Non-pigmented ciliary epithelial cell (primary cell): ENCODE results near the gene GOLGA8J.
"Not testable (repeated sequence)": the region's sequence is repeated elsewhere in the genome, so short reads cannot be mapped to it uniquely, and the experiment has no call there.

ENCODE experiments used
- DNase-seq: peaks from one replicate; pipeline ENCODE4 v3.0.0-alpha.2; 2010; ENCODE audit warnings: low read depth

GOLGA8J gene, protein sequence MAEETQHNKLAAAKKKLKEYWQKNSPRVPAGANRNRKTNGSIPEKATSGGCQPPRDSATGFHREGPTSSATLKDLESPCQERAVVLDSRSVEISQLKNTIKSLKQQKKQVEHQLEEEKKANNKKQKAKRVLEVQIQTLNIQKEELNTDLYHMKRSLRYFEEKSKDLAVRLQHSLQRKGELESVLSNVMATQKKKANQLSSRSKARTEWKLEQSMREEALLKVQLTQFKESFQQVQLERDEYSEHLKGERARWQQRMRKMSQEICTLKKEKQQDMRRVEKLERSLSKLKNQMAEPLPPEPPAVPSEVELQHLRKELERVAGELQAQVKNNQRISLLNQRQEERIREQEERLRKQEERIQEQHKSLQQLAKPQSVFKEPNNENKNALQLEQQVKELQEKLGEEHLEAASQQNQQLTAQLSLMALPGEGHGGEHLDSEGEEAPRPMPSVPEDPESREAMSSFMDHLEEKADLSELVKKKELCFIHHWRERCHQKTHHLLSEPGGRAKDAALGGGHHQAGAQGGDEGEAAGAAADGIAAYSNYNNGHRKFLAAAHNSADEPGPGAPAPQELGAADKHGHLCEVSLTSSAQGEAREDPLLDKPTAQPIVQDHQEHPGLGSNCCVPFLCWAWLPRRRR

GRCh38 chr15:30082655-30083054 is at the start of gene GOLGA8J:
GOLGA8J (plus strand) TSS chr15:30082955; CDS start chr15:30083053, 98 bp downstream.
- not testable (repeated sequence) for DNase-seq

GRCh38 chr15:30033211-30033610 is 49.5 kb upstream of the GOLGA8J start:
- DNase-seq = no peak

DNA sequence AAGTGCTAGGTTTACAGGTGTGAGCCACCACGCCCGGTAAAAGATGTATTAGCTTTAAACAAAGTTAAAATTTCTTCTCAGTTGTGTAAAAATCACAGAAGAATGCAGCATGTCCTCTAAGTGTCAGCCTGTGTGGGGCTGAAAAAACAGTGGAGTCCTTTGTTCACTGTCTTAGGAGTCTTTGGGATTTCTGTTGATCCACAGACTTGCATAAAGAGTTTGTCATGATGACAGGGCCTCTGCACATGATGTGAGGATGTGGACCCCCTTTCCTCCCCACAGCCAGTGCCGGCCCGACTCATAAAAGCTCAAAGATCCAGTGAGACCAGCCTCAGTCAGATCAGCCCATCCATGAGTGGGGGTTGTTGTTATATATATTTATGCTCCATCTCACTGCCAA is 49.0 kb upstream of the GOLGA8J start:
- no peak for DNase-seq

GRCh38 chr15:30036036-30036703 is 46.6 kb upstream of the GOLGA8J start:
- no peak for DNase-seq

DNA sequence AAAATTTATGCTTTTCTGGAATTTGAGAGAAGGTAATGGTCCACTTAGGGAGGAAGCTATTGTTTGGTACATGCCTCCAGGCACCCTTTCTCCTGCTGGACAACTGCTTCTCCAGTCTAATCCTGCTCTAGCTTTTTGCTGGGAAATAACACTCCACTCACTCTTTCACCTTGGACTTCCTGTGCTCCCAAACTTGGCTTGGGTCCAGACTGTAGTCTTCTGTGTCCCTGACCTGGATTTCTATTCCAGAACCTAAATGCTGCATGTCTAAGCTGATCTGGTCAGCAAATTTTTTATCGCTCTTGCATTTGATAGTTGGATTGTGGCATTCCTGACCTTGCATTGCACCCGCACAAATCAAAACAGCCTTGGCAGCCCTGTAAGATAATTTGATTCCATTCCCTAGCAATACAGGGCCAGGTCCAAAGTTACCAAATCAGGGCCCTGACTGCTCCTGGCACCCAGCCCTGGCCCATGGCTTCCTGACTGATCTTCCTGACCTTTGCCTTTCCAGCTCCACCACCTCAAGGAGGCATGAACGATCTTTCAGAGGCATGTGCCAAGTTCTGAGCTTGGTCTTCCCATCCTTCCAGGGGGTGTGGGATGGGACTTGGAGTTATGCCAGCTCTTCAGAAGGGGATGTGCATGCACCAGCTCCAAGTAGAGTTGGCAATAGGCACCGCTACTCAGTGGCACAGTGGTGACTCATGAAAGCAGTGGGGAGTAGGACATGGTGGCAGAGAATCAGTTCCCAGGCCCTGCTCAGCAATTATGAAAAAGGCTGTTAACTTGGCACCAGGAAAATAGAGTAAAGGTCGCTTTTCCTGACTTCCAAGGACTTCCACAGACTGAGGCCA is 43.9 kb upstream of the GOLGA8J start:
- no peak for DNase-seq

DNA sequence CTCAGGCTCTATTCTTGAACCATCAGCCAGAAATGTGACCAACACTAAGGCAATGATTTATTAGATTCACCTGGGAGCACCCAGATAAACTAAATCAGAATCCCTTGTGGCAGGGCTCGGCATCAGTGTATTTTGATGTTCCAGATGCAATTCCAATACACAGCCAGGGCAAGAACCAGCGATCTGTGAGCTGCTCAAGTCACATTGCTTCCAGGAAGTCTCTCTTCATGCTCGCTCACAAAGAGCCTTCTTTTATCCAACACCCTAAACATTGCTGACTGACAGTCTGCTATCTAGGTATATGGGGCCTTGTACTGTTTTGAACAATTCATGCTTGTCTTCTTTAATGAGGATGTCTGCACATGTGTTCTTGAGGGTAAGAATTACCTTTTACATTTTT is 40.9 kb upstream of the GOLGA8J start:
- no peak for DNase-seq

GRCh38 chr15:30042556-30042955 is 40.2 kb upstream of the GOLGA8J start:
- no peak for DNase-seq

GRCh38 chr15:30043211-30043655 is 39.5 kb upstream of the GOLGA8J start:
- no peak for DNase-seq

DNA sequence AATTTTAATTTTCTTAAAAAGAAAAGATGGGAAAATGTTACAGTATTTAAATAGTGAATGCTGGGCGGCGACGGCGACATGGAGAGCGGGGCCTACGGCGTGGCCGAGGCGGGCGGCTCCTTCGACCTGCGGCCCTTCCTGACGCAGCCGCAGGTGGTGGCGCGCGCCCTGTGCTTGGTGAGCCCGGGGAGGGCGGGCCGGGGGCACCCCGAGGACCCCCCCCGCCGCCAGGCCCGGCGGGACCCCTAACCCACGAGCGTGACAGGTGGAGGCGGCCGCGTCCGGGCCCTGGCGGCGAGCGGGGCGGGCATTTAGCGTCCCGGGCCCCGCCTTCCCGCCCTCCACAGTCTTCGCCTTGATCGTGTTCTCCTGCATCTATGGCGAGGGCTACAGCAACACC is 38.4 kb upstream of the GOLGA8J start:
- no peak for DNase-seq

DNA sequence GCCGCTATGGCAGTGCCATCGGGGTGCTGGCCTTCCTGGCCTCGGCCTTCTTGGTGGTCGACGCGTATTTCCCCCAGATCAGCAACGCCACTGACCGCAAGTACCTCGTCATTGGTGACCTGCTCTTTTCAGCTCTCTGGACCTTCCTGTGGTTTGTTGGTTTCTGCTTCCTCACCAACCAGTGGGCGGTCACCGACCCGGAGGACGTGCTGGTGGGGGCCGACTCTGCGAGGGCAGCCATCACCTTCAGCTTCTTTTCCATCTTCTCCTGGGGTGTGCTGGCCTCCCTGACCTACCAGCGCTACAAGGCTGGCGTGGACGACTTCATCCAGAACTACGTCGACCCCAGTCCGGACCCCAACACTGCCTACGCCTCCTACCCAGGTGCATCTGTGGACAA is 37.9 kb upstream of the GOLGA8J start:
- not testable (repeated sequence) for DNase-seq

DNA sequence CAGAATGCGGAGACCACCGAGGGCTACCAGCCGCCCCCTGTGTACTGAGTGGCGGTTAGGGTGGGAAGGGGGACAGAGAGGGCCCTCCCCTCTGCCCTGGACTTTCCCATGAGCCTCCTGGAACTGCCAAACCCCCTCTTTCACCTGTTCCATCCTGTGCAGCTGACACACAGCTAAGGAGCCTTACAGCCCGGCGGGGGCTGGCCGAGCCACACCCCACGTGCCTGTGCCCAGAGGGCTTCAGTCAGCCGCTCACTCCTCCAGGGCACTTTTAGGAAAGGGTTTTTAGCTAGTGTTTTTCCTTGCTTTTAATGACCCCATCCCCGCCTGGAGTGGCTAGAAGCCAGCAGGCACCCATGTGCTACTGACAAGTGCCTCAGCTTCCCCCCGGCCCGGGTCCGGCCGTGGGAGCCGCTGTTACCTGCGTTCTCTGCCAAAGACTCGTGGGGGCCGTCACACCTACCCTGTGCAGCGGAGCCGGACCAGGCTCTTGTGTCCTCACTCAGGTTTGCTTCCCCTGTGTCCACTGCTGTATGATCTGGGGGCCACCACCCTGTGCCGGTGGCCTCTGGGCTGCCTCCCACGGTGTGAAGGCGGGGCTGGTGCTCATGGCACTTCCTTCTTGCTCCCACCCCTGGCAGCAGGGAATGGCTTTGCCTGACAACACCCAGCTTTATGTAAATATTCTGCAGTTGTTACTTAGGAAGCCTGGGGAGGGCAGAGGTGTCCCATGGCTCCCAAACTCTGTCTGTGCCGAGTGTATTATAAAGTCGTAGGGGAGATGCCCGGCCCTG is 37.3 kb upstream of the GOLGA8J start:
- DNase-seq = not testable (repeated sequence)

DNA sequence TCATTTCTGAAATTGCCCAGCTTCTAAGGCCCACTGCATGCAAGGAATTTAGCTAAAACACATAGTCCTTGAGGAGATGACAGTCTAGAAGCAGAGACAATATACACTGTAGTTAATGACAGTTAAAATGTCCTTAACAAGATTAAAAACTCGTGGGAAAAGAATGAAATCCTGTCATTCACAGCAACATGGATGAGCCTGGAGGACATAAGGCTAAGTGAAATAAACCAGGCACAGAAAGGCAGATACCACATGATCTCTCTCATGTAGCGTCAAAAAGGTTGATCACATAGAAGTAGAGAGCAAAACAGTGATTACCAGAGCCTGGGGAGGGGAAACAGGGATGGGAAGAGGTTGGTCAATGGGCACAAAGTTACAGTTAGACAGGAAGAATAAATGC is 36.3 kb upstream of the GOLGA8J start:
- DNase-seq = no peak

GRCh38 chr15:30055604-30056003 is 27.2 kb upstream of the GOLGA8J start:
- DNase-seq = no peak

GRCh38 chr15:30056166-30056565 is 26.6 kb upstream of the GOLGA8J start:
- no peak for DNase-seq

- DNase-seq = no peak
Measured at GRCh38 chr15:30059771-30060170, 23.0 kb upstream of the GOLGA8J start.

- no peak for DNase-seq
Measured at GRCh38 chr15:30062881-30063280, 19.9 kb upstream of the GOLGA8J start.

DNA sequence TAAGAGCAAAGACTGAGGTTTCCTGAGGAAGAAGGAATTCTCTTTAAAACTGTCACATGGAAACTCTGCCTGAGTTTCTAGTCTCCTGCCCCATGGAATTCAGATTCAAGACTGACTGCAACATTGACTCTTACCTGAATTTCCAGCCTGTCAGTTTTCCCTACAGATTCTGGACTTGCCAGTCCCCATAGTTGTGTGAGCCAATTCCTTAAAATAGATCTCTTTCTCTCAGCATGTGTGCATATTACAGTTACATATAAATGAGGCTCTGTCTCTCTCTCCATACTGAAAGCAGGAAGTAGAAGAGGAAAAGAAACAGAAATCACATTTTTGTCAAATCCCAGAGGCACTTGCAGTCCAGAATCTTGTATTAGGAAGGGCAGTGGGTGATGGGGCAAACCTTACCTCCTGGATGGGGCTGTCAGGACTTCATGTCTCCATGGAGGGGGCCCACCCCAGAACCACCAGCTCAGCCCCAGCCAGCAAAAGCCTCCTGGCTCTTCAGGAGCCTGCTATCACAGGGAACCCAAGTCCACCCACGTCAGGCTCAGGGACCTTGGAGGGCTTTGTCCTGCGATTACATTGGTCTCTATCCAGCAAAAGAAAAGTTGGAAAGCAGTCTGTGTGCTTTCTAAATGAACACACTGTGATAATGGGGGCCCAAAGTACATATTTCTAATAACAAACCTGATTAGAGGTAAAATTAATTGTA is 18.8 kb upstream of the GOLGA8J start:
- DNase-seq = no peak

DNA sequence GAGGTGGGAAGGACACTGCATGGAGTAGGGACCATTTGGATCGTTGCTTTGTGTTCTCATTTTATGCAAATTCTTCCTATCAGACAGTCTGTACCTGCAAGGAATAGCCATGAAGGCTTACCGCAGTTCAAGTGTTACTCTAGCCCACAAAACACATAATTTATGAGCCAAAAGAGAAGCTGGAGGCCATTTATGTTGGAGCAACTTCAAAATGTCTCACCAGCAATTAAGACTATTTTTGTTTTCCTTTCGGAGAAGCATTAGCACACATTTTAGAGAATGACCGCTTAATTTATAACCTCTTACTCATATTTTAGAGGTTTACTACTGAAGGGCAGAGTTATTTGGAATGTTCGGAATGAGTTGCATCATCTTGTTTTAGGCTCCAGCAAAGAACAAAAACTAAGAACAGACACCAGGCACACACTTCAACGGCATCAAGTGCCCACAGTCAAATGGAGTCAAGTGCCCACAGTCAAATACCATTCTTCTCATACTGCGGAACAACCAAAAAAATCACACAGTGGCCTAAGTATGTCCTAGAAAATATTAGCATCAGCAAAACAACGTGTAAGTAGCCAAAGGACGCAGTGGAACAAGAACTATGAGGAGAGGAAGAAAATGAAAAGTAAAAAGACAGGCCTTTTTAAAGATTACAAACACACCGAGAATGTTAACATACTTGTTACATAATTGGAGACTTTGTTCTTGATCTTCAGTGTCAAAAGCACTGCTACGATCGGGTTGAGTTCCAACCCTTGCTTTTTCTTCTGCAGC is 17.5 kb upstream of the GOLGA8J start:
- DNase-seq = no peak

DNA sequence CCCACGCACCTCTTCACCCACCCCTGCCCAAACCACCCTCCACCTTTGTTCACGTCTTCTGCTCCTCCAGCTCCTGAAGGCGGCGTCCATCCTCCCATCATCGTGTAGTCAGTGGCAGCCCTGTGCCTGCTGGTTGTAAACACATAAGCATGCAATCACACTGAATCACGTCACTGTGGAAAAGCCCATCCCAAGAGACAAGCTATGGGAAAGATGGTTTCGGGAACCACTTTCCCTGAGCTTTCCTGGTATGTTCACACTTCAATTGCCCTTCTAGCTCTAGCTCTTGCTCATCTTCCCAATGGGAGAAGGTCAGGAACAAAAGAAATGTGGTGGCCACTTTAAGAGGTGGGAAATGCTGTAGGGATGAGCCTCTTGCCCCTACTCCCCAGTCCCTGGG is 14.4 kb upstream of the GOLGA8J start:
- no peak for DNase-seq

- DNase-seq = no peak
Measured at GRCh38 chr15:30072630-30073029, 10.1 kb upstream of the GOLGA8J start.
